ENCODE results near the gene UNC5B.

GRCh38 chr10:71300555-71301370, 88.4 kb downstream of the UNC5B start:
- no peak for TF ChIP-seq CTCF (conservative IDR thresholded peaks at IDR 0.05; ENCODE audit: low read depth, low read length)
- TF ChIP-seq EZH2 (IDR thresholded peaks at IDR 0.05; ENCODE audit: borderline replicate concordance, low read depth, low read length, poor library complexity, severe bottlenecking): no peak

All from A673 (cell line).